ENCODE data around the gene MCM3. TPM values are rescaled to one million over a fixed set of nuclear protein-coding genes. Genes with fewer than 3 reads are reported as not detected.

MCM3 gene
- total RNA-seq, 1 donor from 2014 or later: 71.4 TPM

DNA sequence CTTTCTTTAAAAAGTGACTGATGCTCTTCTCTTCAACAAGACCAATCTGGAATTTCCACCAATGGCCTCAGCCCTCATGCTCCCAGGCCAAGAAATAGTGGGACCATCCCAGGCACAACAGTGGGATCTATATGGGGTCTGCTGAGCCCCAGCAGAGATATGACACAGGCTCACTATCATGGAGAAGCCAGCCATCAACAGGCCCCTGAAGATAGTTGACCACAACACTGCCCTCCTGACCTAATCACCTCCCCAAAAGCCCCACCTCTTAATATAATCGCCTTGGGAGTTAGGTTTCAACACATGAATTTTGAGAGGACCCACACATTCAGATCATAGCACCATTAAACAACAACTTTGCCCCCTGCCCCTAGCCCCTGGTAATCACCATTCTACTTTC lies 16.8 kb upstream of the MCM3 start:
- TF ChIP-seq, protein P1, sequence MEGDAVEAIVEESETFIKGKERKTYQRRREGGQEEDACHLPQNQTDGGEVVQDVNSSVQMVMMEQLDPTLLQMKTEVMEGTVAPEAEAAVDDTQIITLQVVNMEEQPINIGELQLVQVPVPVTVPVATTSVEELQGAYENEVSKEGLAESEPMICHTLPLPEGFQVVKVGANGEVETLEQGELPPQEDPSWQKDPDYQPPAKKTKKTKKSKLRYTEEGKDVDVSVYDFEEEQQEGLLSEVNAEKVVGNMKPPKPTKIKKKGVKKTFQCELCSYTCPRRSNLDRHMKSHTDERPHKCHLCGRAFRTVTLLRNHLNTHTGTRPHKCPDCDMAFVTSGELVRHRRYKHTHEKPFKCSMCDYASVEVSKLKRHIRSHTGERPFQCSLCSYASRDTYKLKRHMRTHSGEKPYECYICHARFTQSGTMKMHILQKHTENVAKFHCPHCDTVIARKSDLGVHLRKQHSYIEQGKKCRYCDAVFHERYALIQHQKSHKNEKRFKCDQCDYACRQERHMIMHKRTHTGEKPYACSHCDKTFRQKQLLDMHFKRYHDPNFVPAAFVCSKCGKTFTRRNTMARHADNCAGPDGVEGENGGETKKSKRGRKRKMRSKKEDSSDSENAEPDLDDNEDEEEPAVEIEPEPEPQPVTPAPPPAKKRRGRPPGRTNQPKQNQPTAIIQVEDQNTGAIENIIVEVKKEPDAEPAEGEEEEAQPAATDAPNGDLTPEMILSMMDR (IDR thresholded peaks at IDR 0.05; ENCODE audit: unreplicated experiment): no peak
- no peak for DNase-seq (ENCODE audit: low spot score in 2 of 2, unreplicated experiment in 2 of 2)
- no peak overlapping the region for H3K4me3 Mint-ChIP-seq
- no peak overlapping the region for H3K27ac Mint-ChIP-seq
- peaks cover 12% of the 10 kb centered on the region for H3K9me3 Mint-ChIP-seq
- H3K36me3 Mint-ChIP-seq: peaks cover 2% of the 10 kb centered on the region
- H3K27me3 Mint-ChIP-seq (ENCODE audit: low read depth): no peaks in the 10 kb centered on the region
- peaks cover 26% of the 10 kb centered on the region for H3K4me1 Mint-ChIP-seq

DNA sequence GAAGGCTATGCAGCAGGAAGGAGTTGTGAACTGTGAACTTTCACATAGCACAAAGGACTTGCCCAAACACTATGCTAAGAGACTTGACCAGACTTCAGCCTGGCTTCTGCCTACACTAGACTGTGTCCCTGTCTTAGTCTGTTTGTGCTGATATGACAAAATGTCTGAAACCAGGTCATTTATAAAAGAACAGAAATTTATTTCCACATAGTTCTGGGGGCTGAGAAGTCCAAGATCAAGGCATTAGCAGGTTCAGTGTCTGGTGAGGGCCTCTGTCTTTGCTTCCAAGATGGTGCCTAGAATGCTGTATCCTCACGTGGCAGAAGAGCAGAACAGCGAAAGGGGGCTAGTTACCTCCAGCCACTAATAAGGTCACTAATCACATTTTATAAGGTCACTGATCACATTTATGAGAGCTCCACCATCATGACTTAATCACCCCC lies 16.0 kb upstream of the MCM3 start:
- Mint-ChIP-seq H3K4me3 (no peak overlapping the region), H3K4me1 (peaks cover 18% of the 10 kb centered on the region), H3K27ac (no peak overlapping the region), H3K9me3 (peaks cover 17% of the 10 kb centered on the region), H3K27me3 (ENCODE audit: low read depth) (no peaks in the 10 kb centered on the region), H3K36me3 (peaks cover 2% of the 10 kb centered on the region)
- TF ChIP-seq, protein P1 (IDR thresholded peaks at IDR 0.05; ENCODE audit: unreplicated experiment): no peak
- DNase-seq (ENCODE audit: low spot score in 2 of 2, unreplicated experiment in 2 of 2): no peak

DNA sequence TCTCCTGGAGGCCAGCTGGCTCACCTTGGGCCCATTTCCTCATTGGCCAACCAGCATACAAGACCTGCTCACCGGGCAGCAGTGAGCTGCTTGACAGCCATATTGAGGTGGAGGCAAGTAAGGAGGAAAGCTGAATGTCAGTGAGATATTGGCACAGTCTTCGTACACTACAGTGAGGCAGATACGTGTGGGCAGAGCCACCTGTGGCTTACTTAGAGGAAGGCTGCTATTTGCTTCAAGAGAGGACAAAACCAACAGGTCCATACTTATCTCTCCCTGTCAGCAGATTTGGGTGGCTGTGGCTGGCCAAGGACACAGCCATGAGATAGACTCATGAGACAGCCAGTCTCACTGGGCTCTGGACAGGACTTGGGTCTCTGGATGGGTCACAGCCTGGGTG lies 15.1 kb upstream of the MCM3 start:
- peaks cover 2% of the 10 kb centered on the region for H3K36me3 Mint-ChIP-seq
- H3K4me3 Mint-ChIP-seq: no peak overlapping the region
- H3K27ac Mint-ChIP-seq: no peak overlapping the region
- H3K9me3 Mint-ChIP-seq: peaks cover 17% of the 10 kb centered on the region
- H3K27me3 Mint-ChIP-seq (ENCODE audit: low read depth): no peaks in the 10 kb centered on the region
- DNase-seq (ENCODE audit: low spot score in 2 of 2, unreplicated experiment in 2 of 2): no peak
- H3K4me1 Mint-ChIP-seq: peaks cover 10% of the 10 kb centered on the region
- TF ChIP-seq, protein P1 (IDR thresholded peaks at IDR 0.05; ENCODE audit: unreplicated experiment): no peak

DNA sequence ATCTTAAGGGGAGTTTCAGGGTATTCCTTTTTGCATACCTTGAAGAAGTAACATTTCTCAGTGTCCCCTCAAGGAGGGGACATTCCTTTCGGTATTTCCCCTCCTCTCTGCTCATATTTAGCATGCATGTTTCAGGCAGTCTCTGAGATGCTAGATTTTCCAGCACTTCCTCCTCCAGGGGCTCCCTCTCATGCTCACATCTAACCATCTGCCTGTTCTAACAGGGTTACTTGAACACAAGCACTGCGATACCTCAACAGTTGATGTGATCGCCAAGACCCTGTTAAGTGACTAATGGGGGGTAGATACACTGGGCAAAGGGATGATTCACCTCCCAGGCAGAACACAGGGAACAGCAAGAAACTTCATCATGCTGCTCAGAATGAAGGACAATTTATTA lies 12.9 kb upstream of the MCM3 start:
- no peaks in the 10 kb centered on the region for H3K27me3 Mint-ChIP-seq (ENCODE audit: low read depth)
- H3K36me3 Mint-ChIP-seq: peaks cover 2% of the 10 kb centered on the region
- H3K9me3 Mint-ChIP-seq: peaks cover 17% of the 10 kb centered on the region
- TF ChIP-seq, protein P1 (IDR thresholded peaks at IDR 0.05; ENCODE audit: unreplicated experiment): no peak
- DNase-seq (ENCODE audit: low spot score in 2 of 2, unreplicated experiment in 2 of 2): no peak
- H3K4me1 Mint-ChIP-seq: peaks cover 4% of the 10 kb centered on the region
- H3K4me3 Mint-ChIP-seq: no peak overlapping the region
- no peak overlapping the region for H3K27ac Mint-ChIP-seq

DNA sequence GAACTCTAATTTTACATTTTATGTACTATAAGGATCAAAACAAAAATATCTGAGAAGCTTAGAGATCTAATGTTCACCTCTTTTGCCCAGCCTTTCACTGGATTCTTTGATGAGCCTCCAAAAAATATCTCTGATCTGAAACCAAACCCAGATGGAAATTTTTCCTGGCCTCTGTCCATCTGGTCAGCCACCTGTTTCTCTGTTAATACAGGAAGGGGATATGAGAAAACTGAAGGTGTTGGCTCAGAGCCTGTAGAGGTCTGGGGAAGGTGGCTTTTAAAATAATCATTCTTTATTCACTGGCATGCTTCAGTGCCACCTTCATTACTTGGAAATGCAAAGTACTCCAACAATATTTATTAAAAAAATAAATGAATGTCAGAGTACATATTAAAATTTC lies 8.5 kb upstream of the MCM3 start:
- TF ChIP-seq, protein P1 (IDR thresholded peaks at IDR 0.05; ENCODE audit: unreplicated experiment): no peak
- Mint-ChIP-seq H3K4me3 (no peak overlapping the region), H3K9me3 (peaks cover 9% of the 10 kb centered on the region), H3K36me3 (peaks cover 2% of the 10 kb centered on the region), H3K27me3 (ENCODE audit: low read depth) (no peaks in the 10 kb centered on the region), H3K4me1 (peaks cover 4% of the 10 kb centered on the region), H3K27ac (no peak overlapping the region)
- no peak for DNase-seq (ENCODE audit: low spot score in 2 of 2, unreplicated experiment in 2 of 2)

DNA sequence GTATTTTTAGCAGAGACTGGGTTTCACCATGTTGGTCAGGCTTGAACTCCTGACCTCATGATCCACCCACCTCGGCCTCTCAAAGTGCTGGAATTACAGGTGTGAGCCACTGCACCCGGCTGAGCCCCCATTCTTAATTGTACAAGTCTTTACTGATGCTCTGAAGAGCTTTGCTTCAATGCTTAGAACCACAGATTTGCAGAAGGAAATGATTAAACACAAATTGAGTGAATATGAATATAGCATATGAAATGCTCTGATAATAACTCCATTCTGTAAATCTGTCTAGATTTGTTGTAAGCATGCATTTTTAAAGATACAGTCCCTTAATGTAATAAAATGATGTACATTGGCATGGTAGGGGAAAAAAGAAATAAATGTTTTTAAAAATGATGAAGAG lies 4.3 kb upstream of the MCM3 start:
- DNase-seq (ENCODE audit: low spot score in 2 of 2, unreplicated experiment in 2 of 2): no peak
- TF ChIP-seq, protein P1 (IDR thresholded peaks at IDR 0.05; ENCODE audit: unreplicated experiment): no peak
- Mint-ChIP-seq H3K36me3 (no peaks in the 10 kb centered on the region), H3K4me1 (peaks cover 16% of the 10 kb centered on the region), H3K27ac (no peak overlapping the region), H3K27me3 (ENCODE audit: low read depth) (no peaks in the 10 kb centered on the region), H3K4me3 (no peak overlapping the region), H3K9me3 (no peaks in the 10 kb centered on the region)
